Prostate gland (tissue), 2 donors: ENCODE measurements around the gene OR10H2. TPM values are rescaled to one million over a fixed set of nuclear protein-coding genes. Genes with fewer than 3 reads are reported as not detected.

Source experiments
- DNase-seq: peaks from one replicate; pipeline ENCODE4 v3.0.0-alpha.2; 2019; ENCODE audit warnings: low spot score
- H3K27ac ChIP-seq, 2 donors: fragments of 200-600 bp; sonication (generic); 2 replicates each; pipeline ENCODE4 v1.5.1; 2017 to 2019
- H3K27me3 ChIP-seq: fragments of 200-600 bp; sonication (generic); replicated peaks from 2 replicates; pipeline ENCODE4 v1.5.1; 2019; ENCODE audit not compliant: insufficient read depth
- H3K36me3 ChIP-seq, 2 donors: fragments of 200-600 bp; sonication (generic); 1 replicate in 1 of 2; 2 replicates in 1 of 2; pipeline versions ENCODE4 v1.5.1 to v1.8.1; 2017 to 2019
- H3K4me1 ChIP-seq: fragments of 200-600 bp; sonication (generic); replicated peaks from 2 replicates; pipeline ENCODE4 v1.5.1; 2019
- H3K4me3 ChIP-seq, 2 donors: fragments of 200-600 bp; sonication (generic); 2 replicates each; pipeline ENCODE4 v1.5.1; 2017 to 2019
- H3K9me3 ChIP-seq: fragments of 200-600 bp; sonication (generic); 2 replicates; pipeline ENCODE4 v1.5.1; 2017
- POLR2A ChIP-seq: fragments of 450-650 bp; IDR thresholded peaks from one replicate; pipeline ENCODE4 v1.6.1; 2016; ENCODE audit warnings: antibody characterized with exemption, mild to moderate bottlenecking
- POLR2AphosphoS5 ChIP-seq: sonication (generic); formaldehyde crosslinking; IDR thresholded peaks from one replicate; pipeline ENCODE4 v1.6.1; 2017; ENCODE audit warnings: antibody characterized with exemption
- WGBS: methylation state at CpG from one replicate; pipeline ENCODE4 v1.1.5; 2018; 5-methylcytosine and 5-hydroxymethylcytosine counted together
- intact Hi-C: fragments of 100-400 bp; cut with DNase I; formaldehyde crosslinking; loops from one replicate; pipeline ENCODE4 v1.14.2; 2022
- total RNA-seq, 2 donors: library from RNA; depleted of rRNA; stranded (reverse); fragments of >200 nt; gene quantifications; one replicate each; pipeline ENCODE4 v1.1.0, GENCODE V29; 2016
- TF ChIP-seq, protein P1 (sequence below), 4 experiments: fragments of 200-600 bp in 2 of 4; fragments of 450-650 bp in 2 of 4; sonication (generic) in 2 of 4; IDR thresholded peaks; 1 replicate in 3 of 4; 2 replicates in 1 of 4; pipeline ENCODE4 v1.5.1; 2016 to 2019; ENCODE audit warnings: antibody characterized with exemption in 4 of 4, mild to moderate bottlenecking in 2 of 4, moderate library complexity in 2 of 4

The OR10H2 gene
- total RNA-seq, 2 donors from 2014 or later, result not detected

DNA sequence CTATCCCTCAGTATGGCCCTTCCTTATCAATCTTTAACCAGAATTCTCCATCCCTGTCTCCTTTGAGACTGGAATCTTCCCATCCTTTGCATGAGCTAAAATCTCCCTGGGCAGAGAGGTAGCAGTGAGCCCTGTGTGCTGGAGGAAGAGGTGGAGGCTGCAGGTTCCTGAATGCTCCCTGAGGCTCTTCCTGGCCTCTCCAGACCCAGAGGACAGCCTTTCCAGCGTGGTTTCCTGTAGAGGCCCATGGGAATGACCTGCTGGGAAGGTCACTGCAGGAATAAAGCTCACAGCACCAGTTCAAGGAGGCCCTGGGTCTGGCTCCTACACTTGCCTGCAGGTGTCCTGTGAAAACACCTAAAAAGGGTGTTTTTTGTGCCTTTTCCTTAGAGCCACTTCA, 4.6 kb downstream of the OR10H2 start:
- H3K36me3 ChIP-seq, result no peaks in the 10 kb centered on the region
- no peaks in the 10 kb centered on the region for H3K4me1 ChIP-seq
- 67% methylated on average over 1 of the region's 1 CpG for WGBS
- intact Hi-C loops, result no loop called here
- H3K27me3 ChIP-seq, result no peaks in the 10 kb centered on the region
- H3K4me3 ChIP-seq, result no peak overlapping the region
- no peaks in the 10 kb centered on the region for H3K9me3 ChIP-seq
- DNase-seq, result no peak
- TF ChIP-seq POLR2AphosphoS5, result no peak
- TF ChIP-seq, protein P1, sequence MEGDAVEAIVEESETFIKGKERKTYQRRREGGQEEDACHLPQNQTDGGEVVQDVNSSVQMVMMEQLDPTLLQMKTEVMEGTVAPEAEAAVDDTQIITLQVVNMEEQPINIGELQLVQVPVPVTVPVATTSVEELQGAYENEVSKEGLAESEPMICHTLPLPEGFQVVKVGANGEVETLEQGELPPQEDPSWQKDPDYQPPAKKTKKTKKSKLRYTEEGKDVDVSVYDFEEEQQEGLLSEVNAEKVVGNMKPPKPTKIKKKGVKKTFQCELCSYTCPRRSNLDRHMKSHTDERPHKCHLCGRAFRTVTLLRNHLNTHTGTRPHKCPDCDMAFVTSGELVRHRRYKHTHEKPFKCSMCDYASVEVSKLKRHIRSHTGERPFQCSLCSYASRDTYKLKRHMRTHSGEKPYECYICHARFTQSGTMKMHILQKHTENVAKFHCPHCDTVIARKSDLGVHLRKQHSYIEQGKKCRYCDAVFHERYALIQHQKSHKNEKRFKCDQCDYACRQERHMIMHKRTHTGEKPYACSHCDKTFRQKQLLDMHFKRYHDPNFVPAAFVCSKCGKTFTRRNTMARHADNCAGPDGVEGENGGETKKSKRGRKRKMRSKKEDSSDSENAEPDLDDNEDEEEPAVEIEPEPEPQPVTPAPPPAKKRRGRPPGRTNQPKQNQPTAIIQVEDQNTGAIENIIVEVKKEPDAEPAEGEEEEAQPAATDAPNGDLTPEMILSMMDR (IDR thresholded peaks at IDR 0.05), result no peak
- no peak for TF ChIP-seq POLR2A
- H3K27ac ChIP-seq, result no peak overlapping the region

DNA sequence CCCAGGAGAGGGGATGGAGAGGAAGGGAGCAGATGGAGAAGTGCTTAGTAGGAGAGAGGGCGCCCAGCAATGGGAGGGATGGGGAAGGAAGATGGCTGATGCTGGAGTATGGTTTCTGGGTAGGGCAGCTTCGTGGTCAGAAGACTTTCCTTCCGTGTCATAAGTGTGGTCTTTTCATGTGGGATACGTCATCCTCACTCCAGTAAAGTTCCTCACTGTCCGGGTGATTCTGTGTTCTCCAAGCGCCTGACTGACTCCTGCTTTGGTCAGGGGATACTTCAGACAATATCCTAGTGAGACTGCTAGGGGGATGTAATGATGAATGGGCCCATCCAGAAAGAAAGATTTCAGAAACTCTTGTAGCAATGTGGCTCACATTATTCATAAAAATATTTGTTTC, 6.1 kb downstream of the OR10H2 start:
- no peak overlapping the region for H3K4me3 ChIP-seq
- H3K27ac ChIP-seq, result no peak overlapping the region
- H3K27me3 ChIP-seq, result no peaks in the 10 kb centered on the region
- H3K9me3 ChIP-seq, result no peaks in the 10 kb centered on the region
- no peaks in the 10 kb centered on the region for H3K4me1 ChIP-seq
- no peaks in the 10 kb centered on the region for H3K36me3 ChIP-seq
- no peak for DNase-seq
- intact Hi-C loops, result no loop called here
- 61% methylated on average over 6 of the region's 6 CpGs for WGBS
- TF ChIP-seq POLR2A (no peak), POLR2AphosphoS5 (no peak)
- TF ChIP-seq, protein P1 (IDR thresholded peaks at IDR 0.05), result no peak

DNA sequence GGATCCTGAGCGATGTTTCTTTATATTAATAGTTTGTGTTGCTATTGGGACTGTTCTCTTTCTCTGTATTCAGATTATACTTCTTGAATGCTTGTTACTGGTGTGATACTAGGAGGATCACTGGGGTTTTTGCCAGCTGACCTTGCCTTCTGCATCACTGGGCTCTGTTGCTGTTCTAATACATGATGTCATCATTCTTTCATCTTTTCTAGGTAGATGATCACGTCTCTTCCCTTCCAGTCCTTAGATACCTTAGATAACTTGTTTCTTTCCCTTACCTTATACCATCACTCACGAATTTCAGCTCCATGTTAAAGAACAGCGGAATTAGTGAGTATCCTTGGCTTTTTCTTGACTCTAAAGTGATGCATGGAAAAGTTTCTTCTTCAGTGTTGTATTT, 9.9 kb downstream of the OR10H2 start, which contains the start of gene OR10H3:
Gene OR10H3 (plus strand): TSS at position 264 of the 400 bp plus-strand sequence. CDS start 3,408 bp downstream, outside the sequence.
- H3K27me3 ChIP-seq, result no peaks in the 10 kb centered on the region
- no peaks in the 10 kb centered on the region for H3K9me3 ChIP-seq
- no peak within 1 kb of the TSS for H3K4me3 ChIP-seq
- TF ChIP-seq POLR2A (no peak), POLR2AphosphoS5 (no peak)
- TF ChIP-seq, protein P1 (IDR thresholded peaks at IDR 0.05), result no peak
- H3K36me3 ChIP-seq, result no peaks in the 10 kb centered on the region
- H3K4me1 ChIP-seq, result no peaks in the 10 kb centered on the region
- intact Hi-C loops, result no loop called here
- 63% methylated on average over 4 of the region's 4 CpGs for WGBS
- no peak within 1 kb of the TSS for H3K27ac ChIP-seq
- no peak for DNase-seq

DNA sequence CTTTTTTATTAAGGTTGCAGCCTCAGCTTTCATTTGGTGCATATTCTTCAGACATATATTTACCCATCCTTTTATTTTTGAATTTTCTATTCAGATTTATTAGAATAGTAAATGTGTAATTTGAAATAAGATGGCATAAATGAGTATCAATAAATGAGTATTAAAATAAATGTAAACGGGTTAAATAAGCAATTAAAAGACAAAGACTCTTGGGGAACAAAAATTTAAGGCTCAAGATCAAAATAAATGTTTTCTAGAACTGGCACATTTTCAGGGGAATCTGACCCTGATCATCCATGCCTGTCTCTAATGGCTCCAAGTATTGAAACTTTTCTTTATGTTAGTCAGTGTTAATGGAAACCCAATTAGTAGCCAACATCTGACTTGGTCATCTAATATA, 13.0 kb downstream of the OR10H2 start:
- Histone ChIP-seq H3K36me3 (no peaks in the 10 kb centered on the region), H3K4me1 (no peaks in the 10 kb centered on the region), H3K9me3 (no peaks in the 10 kb centered on the region), H3K27me3 (no peaks in the 10 kb centered on the region), H3K4me3 (no peak overlapping the region), H3K27ac (no peak overlapping the region)
- DNase-seq, result no peak
- intact Hi-C loops, result no loop called here
- TF ChIP-seq, protein P1 (IDR thresholded peaks at IDR 0.05), result no peak
- TF ChIP-seq POLR2A (no peak), POLR2AphosphoS5 (no peak)
- WGBS, result 81% methylated on average over 1 of the region's 1 CpG

DNA sequence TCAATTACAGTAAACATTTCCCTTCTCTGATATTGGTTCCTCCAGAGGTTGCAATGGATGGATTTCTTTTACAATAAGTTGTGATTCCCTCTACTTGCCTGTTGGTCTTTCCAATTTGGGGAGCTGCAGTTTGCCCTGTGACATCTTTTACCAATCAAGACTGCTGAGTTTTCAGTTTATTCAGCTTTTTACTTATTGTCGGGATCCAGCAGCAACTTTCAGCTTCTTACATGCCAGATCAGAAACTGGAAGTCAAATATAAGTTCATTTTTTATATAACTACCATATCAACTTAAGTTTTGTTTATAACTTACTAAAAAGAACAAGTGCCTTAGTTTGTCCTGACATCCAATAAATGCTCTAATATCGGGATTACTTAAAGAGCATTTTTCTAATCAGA, 20.4 kb downstream of the OR10H2 start:
- Histone ChIP-seq H3K27me3 (no peaks in the 10 kb centered on the region), H3K4me3 (no peak overlapping the region), H3K4me1 (no peaks in the 10 kb centered on the region), H3K27ac (no peak overlapping the region), H3K9me3 (no peaks in the 10 kb centered on the region), H3K36me3 (no peaks in the 10 kb centered on the region)
- DNase-seq, result no peak
- WGBS, result 84% methylated on average over 2 of the region's 2 CpGs
- TF ChIP-seq POLR2A (no peak), POLR2AphosphoS5 (no peak)
- TF ChIP-seq, protein P1 (IDR thresholded peaks at IDR 0.05), result no peak
- intact Hi-C loops, result no loop called here
